Panc1 (cell line): ENCODE measurements around the gene MVB12A. TPM values are rescaled to one million over a fixed set of nuclear protein-coding genes. Genes with fewer than 3 reads are reported as not detected.

Experiments
- ATAC-seq: fragments of 200-7000 bp; cut with Tn5 transposase; 2 replicates; pipeline ENCODE4 v1.9.1; 2020; ENCODE audit warnings: mild to moderate bottlenecking, moderate library complexity
- BruUV-seq: library from RNA; stranded (reverse); fragments of 400-500 nt; replicated peaks from 2 replicates; lab custom pipeline; 2021; lab: Mats Ljungman, UMichigan
- CTCF ChIA-PET: fragments of 300-600 bp; sonication (Branson Sonifier 250); formaldehyde crosslinking; loops from one replicate; lab custom pipeline; 2022; ENCODE audit warnings: antibody characterized with exemption; lab: Charles Lee
- POLR2A ChIA-PET: fragments of 300-600 bp; sonication (Branson Sonifier 250); formaldehyde crosslinking; loops from one replicate; lab custom pipeline; 2022; ENCODE audit warnings: antibody characterized with exemption; lab: Charles Lee
- DNase-seq: peaks from one replicate; pipeline ENCODE4 v3.0.0-alpha.2; 2010; ENCODE audit warnings: low read depth, low spot score
- H3K27ac ChIP-seq: 2 replicates; pipeline ENCODE4 v1.5.1; 2011; ENCODE audit warnings: mild to moderate bottlenecking, low read length, inconsistent platforms
- H3K27me3 ChIP-seq: fragments of 200-500 bp; sonication (Bioruptor generic); 2 replicates; pipeline ENCODE4 v1.6.0; 2014; ENCODE audit warnings: low read length, inconsistent platforms; ENCODE audit not compliant: control insufficient read depth, insufficient read depth
- H3K36me3 ChIP-seq: fragments of 200-500 bp; sonication (Bioruptor generic); 2 replicates; pipeline ENCODE4 v1.5.1; 2014; ENCODE audit warnings: inconsistent platforms, mild to moderate bottlenecking, low read length, moderate library complexity; ENCODE audit not compliant: control insufficient read depth, insufficient read depth
- H3K4me1 ChIP-seq: 2 replicates; pipeline ENCODE4 v1.5.1; 2011; ENCODE audit warnings: inconsistent platforms, mild to moderate bottlenecking, low read length, moderate library complexity; ENCODE audit not compliant: control insufficient read depth, insufficient read depth
- H3K4me3 ChIP-seq, 2 experiments: 2 replicates each; pipeline ENCODE4 v1.5.1; 2011 to 2012; ENCODE audit warnings: low read depth in 2 of 2, low read length in 2 of 2, mild to moderate bottlenecking in 2 of 2, inconsistent platforms in 1 of 2, moderate library complexity in 1 of 2
- H3K9me3 ChIP-seq: fragments of 200-500 bp; sonication (Bioruptor generic); 2 replicates; pipeline ENCODE4 v1.5.1; 2014; ENCODE audit warnings: low read depth, mild to moderate bottlenecking, inconsistent platforms, low read length, moderate library complexity; ENCODE audit not compliant: control insufficient read depth, insufficient read depth
- POLR2AphosphoS5 ChIP-seq: IDR thresholded peaks from 2 replicates; pipeline ENCODE4 v1.6.1; 2012; ENCODE audit warnings: mild to moderate bottlenecking, low read depth, low read length, moderate library complexity
- SIN3A ChIP-seq: IDR thresholded peaks from 2 replicates; pipeline ENCODE4 v1.6.1; 2012; ENCODE audit warnings: low read depth, mild to moderate bottlenecking, low read length, moderate library complexity, borderline replicate concordance; ENCODE audit not compliant: insufficient read depth
- TCF7L2 ChIP-seq: IDR thresholded peaks from 2 replicates; pipeline ENCODE4 v1.6.1; 2011; ENCODE audit warnings: mild to moderate bottlenecking, low read depth, low read length, inconsistent platforms
- in situ Hi-C: cut with HindIII; loops from 2 replicates; pipeline ENCODE4 v1.10.0; 2016; ENCODE audit warnings: low sequenced_read_pairs, low pct_unique_long_range_greater_than_20kb
- intact Hi-C: fragments of 100-400 bp; cut with micrococcal nuclease; formaldehyde crosslinking; loops from one replicate; pipeline ENCODE4 v1.10.0; 2022; ENCODE audit not compliant: unreplicated experiment
- total RNA-seq: library from RNA; stranded (reverse); gene quantifications from one replicate; pipeline ENCODE4 v1.2.1, GENCODE V29; 2021; ENCODE audit not compliant: unreplicated experiment
- TF ChIP-seq, protein P1 (sequence below), 2 experiments: IDR thresholded peaks; 2 replicates each; pipeline ENCODE4 v1.6.1; 2011 to 2012; ENCODE audit warnings: low read depth in 2 of 2, control low read depth in 1 of 2, low read length in 1 of 2, mild to moderate bottlenecking in 1 of 2, moderate library complexity in 1 of 2; ENCODE audit not compliant: insufficient read depth in 1 of 2
- TF ChIP-seq, protein P2 (sequence below): fragments of 450-650 bp; IDR thresholded peaks from 2 replicates; pipeline ENCODE4 v1.5.1; 2017; ENCODE audit warnings: mild to moderate bottlenecking

Gene MVB12A
- total RNA-seq, 1 experiment from 2014 or later, result 42.1 TPM

DNA sequence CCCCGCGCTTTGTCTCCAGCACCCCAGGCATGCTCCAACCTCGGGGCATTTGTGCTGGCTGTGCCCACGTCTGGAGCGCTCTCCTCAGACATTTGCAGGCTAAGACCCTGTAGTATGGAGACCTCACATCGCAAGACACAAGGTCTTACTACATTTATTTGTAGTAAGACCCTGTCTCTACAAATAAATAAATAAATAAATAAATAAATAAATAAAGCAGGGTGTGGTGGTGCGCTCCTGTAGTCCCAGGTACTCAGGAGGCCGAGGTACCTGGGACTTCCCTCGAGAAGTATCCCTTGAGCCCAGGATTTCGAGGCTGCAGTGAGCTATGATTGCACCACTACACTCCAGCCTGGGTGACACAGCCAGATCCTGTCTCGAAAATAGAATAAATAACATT is 36.3 kb downstream of the MVB12A start:
- intact Hi-C loops, result no loop called here
- no peak for ATAC-seq
- H3K4me3 ChIP-seq, result no peak overlapping the region
- H3K9me3 ChIP-seq, result no peaks in the 10 kb centered on the region
- in situ Hi-C loops, result no loop called here
- no peaks in the 10 kb centered on the region for H3K36me3 ChIP-seq
- BruUV-seq, result no TSS peak
- ChIA-PET POLR2A (no interaction called here), CTCF (no interaction called here)
- TF ChIP-seq TCF7L2 (no peak), POLR2AphosphoS5 (no peak), SIN3A (no peak)
- TF ChIP-seq, protein P1, sequence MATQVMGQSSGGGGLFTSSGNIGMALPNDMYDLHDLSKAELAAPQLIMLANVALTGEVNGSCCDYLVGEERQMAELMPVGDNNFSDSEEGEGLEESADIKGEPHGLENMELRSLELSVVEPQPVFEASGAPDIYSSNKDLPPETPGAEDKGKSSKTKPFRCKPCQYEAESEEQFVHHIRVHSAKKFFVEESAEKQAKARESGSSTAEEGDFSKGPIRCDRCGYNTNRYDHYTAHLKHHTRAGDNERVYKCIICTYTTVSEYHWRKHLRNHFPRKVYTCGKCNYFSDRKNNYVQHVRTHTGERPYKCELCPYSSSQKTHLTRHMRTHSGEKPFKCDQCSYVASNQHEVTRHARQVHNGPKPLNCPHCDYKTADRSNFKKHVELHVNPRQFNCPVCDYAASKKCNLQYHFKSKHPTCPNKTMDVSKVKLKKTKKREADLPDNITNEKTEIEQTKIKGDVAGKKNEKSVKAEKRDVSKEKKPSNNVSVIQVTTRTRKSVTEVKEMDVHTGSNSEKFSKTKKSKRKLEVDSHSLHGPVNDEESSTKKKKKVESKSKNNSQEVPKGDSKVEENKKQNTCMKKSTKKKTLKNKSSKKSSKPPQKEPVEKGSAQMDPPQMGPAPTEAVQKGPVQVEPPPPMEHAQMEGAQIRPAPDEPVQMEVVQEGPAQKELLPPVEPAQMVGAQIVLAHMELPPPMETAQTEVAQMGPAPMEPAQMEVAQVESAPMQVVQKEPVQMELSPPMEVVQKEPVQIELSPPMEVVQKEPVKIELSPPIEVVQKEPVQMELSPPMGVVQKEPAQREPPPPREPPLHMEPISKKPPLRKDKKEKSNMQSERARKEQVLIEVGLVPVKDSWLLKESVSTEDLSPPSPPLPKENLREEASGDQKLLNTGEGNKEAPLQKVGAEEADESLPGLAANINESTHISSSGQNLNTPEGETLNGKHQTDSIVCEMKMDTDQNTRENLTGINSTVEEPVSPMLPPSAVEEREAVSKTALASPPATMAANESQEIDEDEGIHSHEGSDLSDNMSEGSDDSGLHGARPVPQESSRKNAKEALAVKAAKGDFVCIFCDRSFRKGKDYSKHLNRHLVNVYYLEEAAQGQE (IDR thresholded peaks at IDR 0.05; ENCODE audit: insufficient read depth in 1 of 2, low read depth in 2 of 2, low read length in 1 of 2), result no peak
- TF ChIP-seq, protein P2, sequence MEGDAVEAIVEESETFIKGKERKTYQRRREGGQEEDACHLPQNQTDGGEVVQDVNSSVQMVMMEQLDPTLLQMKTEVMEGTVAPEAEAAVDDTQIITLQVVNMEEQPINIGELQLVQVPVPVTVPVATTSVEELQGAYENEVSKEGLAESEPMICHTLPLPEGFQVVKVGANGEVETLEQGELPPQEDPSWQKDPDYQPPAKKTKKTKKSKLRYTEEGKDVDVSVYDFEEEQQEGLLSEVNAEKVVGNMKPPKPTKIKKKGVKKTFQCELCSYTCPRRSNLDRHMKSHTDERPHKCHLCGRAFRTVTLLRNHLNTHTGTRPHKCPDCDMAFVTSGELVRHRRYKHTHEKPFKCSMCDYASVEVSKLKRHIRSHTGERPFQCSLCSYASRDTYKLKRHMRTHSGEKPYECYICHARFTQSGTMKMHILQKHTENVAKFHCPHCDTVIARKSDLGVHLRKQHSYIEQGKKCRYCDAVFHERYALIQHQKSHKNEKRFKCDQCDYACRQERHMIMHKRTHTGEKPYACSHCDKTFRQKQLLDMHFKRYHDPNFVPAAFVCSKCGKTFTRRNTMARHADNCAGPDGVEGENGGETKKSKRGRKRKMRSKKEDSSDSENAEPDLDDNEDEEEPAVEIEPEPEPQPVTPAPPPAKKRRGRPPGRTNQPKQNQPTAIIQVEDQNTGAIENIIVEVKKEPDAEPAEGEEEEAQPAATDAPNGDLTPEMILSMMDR, result no peak
- no peak for DNase-seq
- no peaks in the 10 kb centered on the region for H3K4me1 ChIP-seq
- no peak overlapping the region for H3K27ac ChIP-seq
- H3K27me3 ChIP-seq, result no peaks in the 10 kb centered on the region

GRCh38 chr19:17457616-17458015 is 37.8 kb downstream of the MVB12A start:
- TF ChIP-seq SIN3A, result no peak
- no peak for TF ChIP-seq POLR2AphosphoS5
- TF ChIP-seq TCF7L2, result no peak
- TF ChIP-seq, protein P1 (IDR thresholded peaks at IDR 0.05; ENCODE audit: insufficient read depth in 1 of 2, low read depth in 2 of 2, low read length in 1 of 2), result no peak
- TF ChIP-seq, protein P2, result no peak
- Histone ChIP-seq H3K27me3 (no peaks in the 10 kb centered on the region), H3K4me1 (no peaks in the 10 kb centered on the region), H3K36me3 (no peaks in the 10 kb centered on the region), H3K9me3 (no peaks in the 10 kb centered on the region), H3K27ac (no peak overlapping the region), H3K4me3 (no peak overlapping the region)
- DNase-seq, result no peak
- ATAC-seq, result no peak
- BruUV-seq, result no TSS peak
- CTCF ChIA-PET, result interaction anchor here (0.6 kb wide), 1 partner anchor 33 kb away, joined by 7 read pairs; no protein-coding TSS in a partner anchor
- in situ Hi-C loops (no loop called here), intact Hi-C loops (no loop called here)
- POLR2A ChIA-PET, result no interaction called here
